KOPT-K1 (cell line): ENCODE measurements around the gene LANCL3.

ENCODE experiments used
- H3K27ac ChIP-seq: fragments of 200-600 bp; sonication (generic); 2 replicates; pipeline ENCODE4 v1.5.1; 2016; ENCODE audit warnings: antibody characterized with exemption, mild to moderate bottlenecking, low read depth, low read length; ENCODE audit not compliant: poor library complexity, severe bottlenecking
- H3K36me3 ChIP-seq: fragments of 200-600 bp; sonication (generic); 2 replicates; pipeline ENCODE4 v1.5.1; 2017; ENCODE audit warnings: antibody characterized with exemption, mild to moderate bottlenecking, low read length, moderate library complexity; ENCODE audit not compliant: insufficient read depth
- H3K9me3 ChIP-seq: fragments of 200-600 bp; sonication (generic); 2 replicates; pipeline ENCODE4 v1.5.1; 2017; ENCODE audit warnings: antibody characterized with exemption, low read length, mild to moderate bottlenecking; ENCODE audit not compliant: insufficient read depth, poor library complexity, severe bottlenecking

Gene LANCL3

GRCh38 chrX:37651921-37652452, 80.5 kb downstream of the LANCL3 start:
- Histone ChIP-seq H3K27ac (no peak overlapping the region), H3K9me3 (no peaks in the 10 kb centered on the region), H3K36me3 (no peaks in the 10 kb centered on the region)

GRCh38 chrX:37652589-37653231, 81.2 kb downstream of the LANCL3 start:
- Histone ChIP-seq H3K36me3 (no peaks in the 10 kb centered on the region), H3K9me3 (no peaks in the 10 kb centered on the region), H3K27ac (no peak overlapping the region)

GRCh38 chrX:37653397-37654085, 82.1 kb downstream of the LANCL3 start:
- Histone ChIP-seq H3K9me3 (no peaks in the 10 kb centered on the region), H3K27ac (no peak overlapping the region), H3K36me3 (no peaks in the 10 kb centered on the region)

GRCh38 chrX:37658343-37659030, 87.0 kb downstream of the LANCL3 start:
- H3K9me3 ChIP-seq = no peaks in the 10 kb centered on the region
- no peak overlapping the region for H3K27ac ChIP-seq
- no peaks in the 10 kb centered on the region for H3K36me3 ChIP-seq

GRCh38 chrX:37659047-37659446, 87.6 kb downstream of the LANCL3 start:
- Histone ChIP-seq H3K36me3 (no peaks in the 10 kb centered on the region), H3K9me3 (no peaks in the 10 kb centered on the region), H3K27ac (no peak overlapping the region)

- Histone ChIP-seq H3K27ac (no peak overlapping the region), H3K9me3 (no peaks in the 10 kb centered on the region), H3K36me3 (no peaks in the 10 kb centered on the region)
Observed at GRCh38 chrX:37662181-37662580, 90.7 kb downstream of the LANCL3 start.

- no peaks in the 10 kb centered on the region for H3K9me3 ChIP-seq
- no peaks in the 10 kb centered on the region for H3K36me3 ChIP-seq
- H3K27ac ChIP-seq = no peak overlapping the region
Observed at GRCh38 chrX:37666516-37666915, 95.1 kb downstream of the LANCL3 start.

GRCh38 chrX:37667141-37667540, 95.7 kb downstream of the LANCL3 start:
- Histone ChIP-seq H3K27ac (no peak overlapping the region), H3K36me3 (no peaks in the 10 kb centered on the region), H3K9me3 (no peaks in the 10 kb centered on the region)

- Histone ChIP-seq H3K36me3 (no peaks in the 10 kb centered on the region), H3K9me3 (no peaks in the 10 kb centered on the region), H3K27ac (no peak overlapping the region)
Observed at GRCh38 chrX:37672563-37672962, 101.1 kb downstream of the LANCL3 start.

- no peak overlapping the region for H3K27ac ChIP-seq
- no peaks in the 10 kb centered on the region for H3K36me3 ChIP-seq
- no peaks in the 10 kb centered on the region for H3K9me3 ChIP-seq
Observed at GRCh38 chrX:37676811-37677210, 105.3 kb downstream of the LANCL3 start.

GRCh38 chrX:37677243-37677642, 105.8 kb downstream of the LANCL3 start:
- Histone ChIP-seq H3K9me3 (no peaks in the 10 kb centered on the region), H3K36me3 (no peaks in the 10 kb centered on the region), H3K27ac (no peak overlapping the region)

GRCh38 chrX:37677765-37678164, 106.3 kb downstream of the LANCL3 start:
- Histone ChIP-seq H3K27ac (no peak overlapping the region), H3K36me3 (no peaks in the 10 kb centered on the region), H3K9me3 (no peaks in the 10 kb centered on the region)

- Histone ChIP-seq H3K27ac (no peak overlapping the region), H3K36me3 (no peaks in the 10 kb centered on the region), H3K9me3 (no peaks in the 10 kb centered on the region)
Observed at GRCh38 chrX:37678574-37678973, 107.1 kb downstream of the LANCL3 start.

GRCh38 chrX:37679230-37679629, 107.8 kb downstream of the LANCL3 start:
- Histone ChIP-seq H3K27ac (no peak overlapping the region), H3K9me3 (no peaks in the 10 kb centered on the region), H3K36me3 (no peaks in the 10 kb centered on the region)

GRCh38 chrX:37679888-37680287, 108.4 kb downstream of the LANCL3 start:
- no peaks in the 10 kb centered on the region for H3K36me3 ChIP-seq
- H3K9me3 ChIP-seq = no peaks in the 10 kb centered on the region
- no peak overlapping the region for H3K27ac ChIP-seq
